LNCAP (cell line): ENCODE measurements around the gene FOXP4.

Experiments
- CTCF ChIP-seq: fragments of 450-650 bp; IDR thresholded peaks from 2 replicates; pipeline ENCODE4 v1.5.1; 2017; ENCODE audit warnings: mild to moderate bottlenecking

FOXP4 gene

GRCh38 chr6:41629128-41629527 lies 82.9 kb downstream of the FOXP4 start:
- TF ChIP-seq CTCF = no peak

- no peak for TF ChIP-seq CTCF
Measured at GRCh38 chr6:41630069-41630468, 83.9 kb downstream of the FOXP4 start.

- no peak for TF ChIP-seq CTCF
Measured at GRCh38 chr6:41630946-41631345, 84.8 kb downstream of the FOXP4 start.

DNA sequence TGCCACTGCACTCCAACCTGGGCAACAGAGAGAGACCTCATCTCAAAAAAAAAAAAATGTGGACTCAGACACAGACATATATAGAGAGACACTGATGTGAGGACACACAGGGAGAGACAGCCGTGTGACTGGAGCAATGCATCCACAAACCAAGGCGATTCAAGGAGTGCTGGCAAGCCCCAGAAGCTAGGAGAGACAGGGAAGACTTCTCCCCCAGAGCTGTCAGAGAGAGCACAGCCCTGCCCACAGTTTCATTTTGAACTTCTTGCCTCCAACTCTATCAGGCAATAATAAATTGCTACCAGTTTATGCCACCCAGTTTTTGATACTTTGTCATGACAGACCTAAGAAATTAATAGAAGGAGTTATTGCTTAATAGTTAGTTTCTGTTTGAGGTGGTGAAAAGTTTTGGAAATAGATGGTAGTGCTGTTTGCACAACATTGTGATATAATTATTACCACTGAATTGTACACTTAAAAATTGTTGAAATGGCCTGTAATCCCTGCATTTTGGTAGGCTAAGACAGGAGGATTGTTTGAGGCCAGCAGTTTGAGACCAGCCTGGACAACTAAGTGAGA lies 87.0 kb downstream of the FOXP4 start:
- TF ChIP-seq CTCF = no peak

DNA sequence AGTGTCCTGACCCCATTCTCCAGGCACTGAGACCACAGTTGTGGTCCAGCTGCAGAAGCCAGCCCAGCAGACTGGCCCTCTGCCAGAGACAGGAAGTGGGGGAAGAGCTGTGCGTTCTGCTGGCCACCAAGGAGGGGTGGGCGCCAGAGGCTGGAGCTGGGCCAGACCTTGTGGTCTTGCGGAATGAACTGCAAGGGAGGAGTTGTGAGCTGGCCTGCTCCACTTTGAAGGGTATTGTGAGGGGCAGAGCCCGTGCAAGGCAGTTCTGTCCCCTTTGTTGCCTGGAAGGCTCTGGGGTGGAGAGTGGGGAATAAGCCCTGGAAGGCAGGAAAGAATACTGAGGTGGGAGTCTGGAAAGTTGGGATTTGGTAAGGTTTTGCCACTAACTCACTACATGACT lies 88.5 kb downstream of the FOXP4 start:
- TF ChIP-seq CTCF = no peak

DNA sequence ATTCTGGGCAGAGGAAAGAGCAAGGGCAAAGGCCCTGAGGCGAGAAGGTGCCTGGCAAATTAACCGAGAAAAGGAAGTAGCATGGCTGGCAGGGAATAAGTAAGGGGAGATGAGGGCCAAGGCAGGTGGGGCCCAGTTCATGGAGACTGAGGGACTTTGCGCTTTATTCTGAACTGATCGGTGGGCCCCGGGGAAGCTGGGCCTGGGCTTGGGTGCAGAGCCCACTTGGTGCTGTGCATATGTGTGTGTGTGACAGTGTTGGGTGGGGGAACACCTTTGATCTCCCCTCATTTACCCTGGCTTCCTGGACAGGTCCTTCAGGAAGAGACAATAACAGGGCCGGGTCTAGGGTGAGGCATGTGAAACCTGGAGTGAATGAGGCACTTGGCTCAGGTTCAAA lies 89.2 kb downstream of the FOXP4 start:
- TF ChIP-seq CTCF = no peak

- no peak for TF ChIP-seq CTCF
Measured at GRCh38 chr6:41636833-41637193, 90.6 kb downstream of the FOXP4 start.

DNA sequence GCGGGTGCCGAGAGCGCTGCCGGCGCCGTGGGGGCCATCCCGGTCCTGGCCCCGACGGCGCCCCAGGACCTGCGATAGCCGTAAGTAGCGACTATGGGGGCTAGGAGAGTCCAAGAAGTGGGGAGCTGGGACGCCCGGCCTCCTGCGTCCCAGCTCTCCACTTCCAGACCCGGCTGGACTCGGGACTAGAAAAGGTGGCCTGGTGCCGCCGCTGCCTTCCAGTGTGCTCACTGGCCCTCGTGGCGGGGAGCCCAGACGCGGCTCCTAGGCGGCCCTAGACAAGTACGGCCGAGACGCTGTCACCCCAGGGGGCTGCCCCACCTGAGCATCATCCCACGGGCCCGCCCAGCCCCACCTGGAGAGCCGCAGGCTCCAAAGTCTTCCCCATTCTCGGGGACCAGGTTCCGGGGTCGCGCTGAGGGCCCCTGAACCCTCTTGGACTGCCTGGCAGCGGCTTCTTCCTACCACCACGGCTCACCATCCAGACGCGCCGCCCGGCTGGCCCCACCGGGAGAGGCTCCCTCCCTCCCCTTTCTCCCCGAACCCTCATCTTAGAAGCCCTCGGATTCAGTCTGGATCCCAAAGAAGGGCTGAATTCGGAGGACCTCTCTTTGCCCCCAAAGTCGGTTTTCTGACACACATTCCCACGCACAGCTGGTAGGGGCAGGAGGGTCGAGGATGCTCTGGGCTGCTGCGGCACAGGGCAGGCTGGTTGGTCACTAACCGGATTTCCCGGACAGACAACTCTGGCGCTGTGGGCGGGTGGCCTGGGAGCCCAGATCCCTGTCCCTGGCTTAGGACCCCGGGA lies 91.2 kb downstream of the FOXP4 start:
- TF ChIP-seq CTCF = no peak
